ENCODE data around the gene IL21R. TPM values are rescaled to one million over a fixed set of nuclear protein-coding genes. Genes with fewer than 3 reads are reported as not detected.

IL21R gene
- total RNA-seq, 2 experiments from 2014 or later: 34.5 to 34.8 TPM

GRCh38 chr16:27468941-27469531 lies 67.1 kb downstream of the IL21R start:
- Histone ChIP-seq H3K27ac (ENCODE audit: low read depth in 1 of 2, low read length in 2 of 2) (no peak overlapping the region), H3K36me3 (ENCODE audit: insufficient read depth, low read length) (peaks cover 81% of the 10 kb centered on the region), H3K4me1 (ENCODE audit: insufficient read depth, low read length) (peaks cover 17% of the 10 kb centered on the region), H3K27me3 (ENCODE audit: control insufficient read depth in 1 of 2, insufficient read depth in 2 of 2, low read length in 2 of 2) (no peaks in the 10 kb centered on the region), H3K9me3 (ENCODE audit: control insufficient read depth in 1 of 2, insufficient read depth in 1 of 2, low read length in 2 of 2) (no peaks in the 10 kb centered on the region), H3K4me3 (ENCODE audit: low read length) (no peak overlapping the region)
- no peak for TF ChIP-seq CTCF (IDR thresholded peaks at IDR 0.05)
- no peaks in the 10 kb centered on the region for H3K27me3 Mint-ChIP-seq
- ATAC-seq (ENCODE audit: poor library complexity): no peak
- CTCF ChIA-PET: no interaction called here
- intact Hi-C loops (cut with DNase I, micrococcal nuclease): no loop called here
- no peak for DNase-seq
- POLR2A ChIA-PET: no interaction called here
- H3K4me3 Mint-ChIP-seq: no peak overlapping the region
- H3K4me1 Mint-ChIP-seq (ENCODE audit: low read depth): peaks cover 21% of the 10 kb centered on the region
- H3K9me3 Mint-ChIP-seq: no peaks in the 10 kb centered on the region
- H3K36me3 Mint-ChIP-seq (ENCODE audit: low read depth): peaks cover 88% of the 10 kb centered on the region
- no peak overlapping the region for H3K27ac Mint-ChIP-seq

GRCh38 chr16:27470567-27471431 lies 68.8 kb downstream of the IL21R start:
- H3K4me3 Mint-ChIP-seq: no peak overlapping the region

GRCh38 chr16:27471661-27472060 lies 69.7 kb downstream of the IL21R start:
- Histone ChIP-seq H3K27me3 (ENCODE audit: control insufficient read depth in 1 of 2, insufficient read depth in 2 of 2, low read length in 2 of 2) (no peaks in the 10 kb centered on the region), H3K4me1 (ENCODE audit: insufficient read depth, low read length) (no peaks in the 10 kb centered on the region), H3K36me3 (ENCODE audit: insufficient read depth, low read length) (peaks cover 90% of the 10 kb centered on the region), H3K4me3 (ENCODE audit: low read length) (no peak overlapping the region), H3K27ac (ENCODE audit: low read depth in 1 of 2, low read length in 2 of 2) (no peak overlapping the region), H3K9me3 (ENCODE audit: control insufficient read depth in 1 of 2, insufficient read depth in 1 of 2, low read length in 2 of 2) (no peaks in the 10 kb centered on the region)
- Mint-ChIP-seq H3K27me3 (no peaks in the 10 kb centered on the region), H3K4me1 (ENCODE audit: low read depth) (peaks cover 3% of the 10 kb centered on the region), H3K27ac (no peak overlapping the region), H3K36me3 (ENCODE audit: low read depth) (peaks cover 96% of the 10 kb centered on the region), H3K4me3 (no peak overlapping the region), H3K9me3 (no peaks in the 10 kb centered on the region)
- ATAC-seq (ENCODE audit: poor library complexity) (no peak), DNase-seq (no peak)
- intact Hi-C loops (cut with DNase I, micrococcal nuclease): no loop called here
- ChIA-PET POLR2A (no interaction called here), CTCF (no interaction called here)
- no peak for TF ChIP-seq CTCF (IDR thresholded peaks at IDR 0.05)

More at GRCh38 chr16:27470567-27471431, 68.8 kb downstream of the IL21R start:
- H3K9me3 ChIP-seq (ENCODE audit: control insufficient read depth in 1 of 2, insufficient read depth in 1 of 2, low read length in 2 of 2): no peaks in the 10 kb centered on the region
- no peak overlapping the region for H3K4me3 ChIP-seq (ENCODE audit: low read length)
- ATAC-seq (ENCODE audit: poor library complexity): no peak
- ChIA-PET CTCF (no interaction called here), POLR2A (no interaction called here)
- TF ChIP-seq CTCF (IDR thresholded peaks at IDR 0.05): no peak
- intact Hi-C loops (cut with DNase I, micrococcal nuclease): no loop called here
- no peak overlapping the region for H3K27ac Mint-ChIP-seq
- H3K36me3 Mint-ChIP-seq (ENCODE audit: low read depth): peaks cover 96% of the 10 kb centered on the region
- no peaks in the 10 kb centered on the region for H3K4me1 ChIP-seq (ENCODE audit: insufficient read depth, low read length)
- peaks cover 12% of the 10 kb centered on the region for H3K4me1 Mint-ChIP-seq (ENCODE audit: low read depth)
- H3K27me3 ChIP-seq (ENCODE audit: control insufficient read depth in 1 of 2, insufficient read depth in 2 of 2, low read length in 2 of 2): no peaks in the 10 kb centered on the region
- H3K9me3 Mint-ChIP-seq: no peaks in the 10 kb centered on the region
- no peaks in the 10 kb centered on the region for H3K27me3 Mint-ChIP-seq
- H3K27ac ChIP-seq (ENCODE audit: low read depth in 1 of 2, low read length in 2 of 2): no peak overlapping the region
- DNase-seq: no peak
- peaks cover 82% of the 10 kb centered on the region for H3K36me3 ChIP-seq (ENCODE audit: insufficient read depth, low read length)

All from CD4-positive, alpha-beta T cell (primary cell).